ENCODE measurements around the gene MGAT5. TPM values are rescaled to one million over a fixed set of nuclear protein-coding genes. Genes with fewer than 3 reads are reported as not detected.

Gene MGAT5
- total RNA-seq, 1 experiment from 2014 or later: 52.4 TPM

DNA sequence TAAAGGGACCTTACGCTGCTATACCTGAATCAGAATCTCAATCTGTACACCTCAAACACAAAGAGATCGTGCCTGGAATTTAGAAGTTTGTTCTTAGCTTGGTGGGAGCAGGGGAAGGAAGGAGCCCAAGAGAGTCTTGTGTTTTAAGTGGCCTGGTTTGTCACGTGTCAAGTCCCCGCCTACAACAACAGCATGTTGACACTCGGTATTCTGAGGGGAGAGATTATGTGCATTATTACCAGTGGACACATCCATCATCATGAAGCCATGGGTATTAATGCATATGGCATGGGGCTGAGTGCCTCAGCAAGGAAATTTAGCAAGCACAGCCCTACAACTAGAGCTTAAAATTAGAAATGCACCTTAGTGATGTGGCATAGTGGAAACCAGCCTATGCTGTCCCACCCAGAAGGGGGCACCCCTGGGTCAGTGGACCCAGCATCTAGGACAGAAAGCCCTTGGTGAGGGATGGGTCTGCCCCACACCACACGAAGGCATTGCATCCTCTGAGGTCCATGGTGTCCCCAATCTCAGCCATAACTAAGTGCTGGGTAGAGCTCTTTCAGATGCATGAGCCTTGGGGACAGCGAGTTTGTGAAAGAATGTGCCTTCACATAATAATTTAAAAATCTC lies 138.7 kb downstream of the MGAT5 start:
- CTCF ChIA-PET: interaction anchor here (0.6 to 2.7 kb wide), 8 partner anchors 12 to 58 kb away, joined by 3 to 28 read pairs (median 4); no protein-coding TSS in a partner anchor
- H3K27ac Mint-ChIP-seq: peak overlapping the region; percentile 3; the same call in 1 of the 2 replicates
- DNase-seq (ENCODE audit: low spot score): peak; percentile 28
- H3K36me3 Mint-ChIP-seq: no peaks in the 10 kb centered on the region
- POLR2A ChIA-PET: no interaction called here
- H3K27me3 Mint-ChIP-seq (ENCODE audit: low read depth): no peaks in the 10 kb centered on the region
- H3K9me3 Mint-ChIP-seq: no peaks in the 10 kb centered on the region
- ATAC-seq: peak; percentile 85
- TF ChIP-seq, protein P1, sequence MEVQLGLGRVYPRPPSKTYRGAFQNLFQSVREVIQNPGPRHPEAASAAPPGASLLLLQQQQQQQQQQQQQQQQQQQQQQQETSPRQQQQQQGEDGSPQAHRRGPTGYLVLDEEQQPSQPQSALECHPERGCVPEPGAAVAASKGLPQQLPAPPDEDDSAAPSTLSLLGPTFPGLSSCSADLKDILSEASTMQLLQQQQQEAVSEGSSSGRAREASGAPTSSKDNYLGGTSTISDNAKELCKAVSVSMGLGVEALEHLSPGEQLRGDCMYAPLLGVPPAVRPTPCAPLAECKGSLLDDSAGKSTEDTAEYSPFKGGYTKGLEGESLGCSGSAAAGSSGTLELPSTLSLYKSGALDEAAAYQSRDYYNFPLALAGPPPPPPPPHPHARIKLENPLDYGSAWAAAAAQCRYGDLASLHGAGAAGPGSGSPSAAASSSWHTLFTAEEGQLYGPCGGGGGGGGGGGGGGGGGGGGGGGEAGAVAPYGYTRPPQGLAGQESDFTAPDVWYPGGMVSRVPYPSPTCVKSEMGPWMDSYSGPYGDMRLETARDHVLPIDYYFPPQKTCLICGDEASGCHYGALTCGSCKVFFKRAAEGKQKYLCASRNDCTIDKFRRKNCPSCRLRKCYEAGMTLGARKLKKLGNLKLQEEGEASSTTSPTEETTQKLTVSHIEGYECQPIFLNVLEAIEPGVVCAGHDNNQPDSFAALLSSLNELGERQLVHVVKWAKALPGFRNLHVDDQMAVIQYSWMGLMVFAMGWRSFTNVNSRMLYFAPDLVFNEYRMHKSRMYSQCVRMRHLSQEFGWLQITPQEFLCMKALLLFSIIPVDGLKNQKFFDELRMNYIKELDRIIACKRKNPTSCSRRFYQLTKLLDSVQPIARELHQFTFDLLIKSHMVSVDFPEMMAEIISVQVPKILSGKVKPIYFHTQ (CRISPR knock-in tag; IDR thresholded peaks at IDR 0.05): no peak
- TF ChIP-seq, protein P2, sequence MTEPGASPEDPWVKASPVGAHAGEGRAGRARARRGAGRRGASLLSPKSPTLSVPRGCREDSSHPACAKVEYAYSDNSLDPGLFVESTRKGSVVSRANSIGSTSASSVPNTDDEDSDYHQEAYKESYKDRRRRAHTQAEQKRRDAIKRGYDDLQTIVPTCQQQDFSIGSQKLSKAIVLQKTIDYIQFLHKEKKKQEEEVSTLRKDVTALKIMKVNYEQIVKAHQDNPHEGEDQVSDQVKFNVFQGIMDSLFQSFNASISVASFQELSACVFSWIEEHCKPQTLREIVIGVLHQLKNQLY (CRISPR knock-in tag; IDR thresholded peaks at IDR 0.05): no peak
- TF ChIP-seq KAT7 (CRISPR knock-in tag; IDR thresholded peaks at IDR 0.05; ENCODE audit: borderline replicate concordance) (no peak), ELF4 (CRISPR knock-in tag; IDR thresholded peaks at IDR 0.05; ENCODE audit: low read depth) (no peak), ETV6 (CRISPR knock-in tag; IDR thresholded peaks at IDR 0.05) (no peak), NR3C1 (CRISPR knock-in tag; conservative IDR thresholded peaks at IDR 0.05; ENCODE audit: low read depth) (no peak), FOXP1 (CRISPR knock-in tag; IDR thresholded peaks at IDR 0.05; ENCODE audit: borderline replicate concordance) (no peak), NFATC4 (CRISPR knock-in tag; IDR thresholded peaks at IDR 0.05) (no peak)
- TF ChIP-seq, protein P3, sequence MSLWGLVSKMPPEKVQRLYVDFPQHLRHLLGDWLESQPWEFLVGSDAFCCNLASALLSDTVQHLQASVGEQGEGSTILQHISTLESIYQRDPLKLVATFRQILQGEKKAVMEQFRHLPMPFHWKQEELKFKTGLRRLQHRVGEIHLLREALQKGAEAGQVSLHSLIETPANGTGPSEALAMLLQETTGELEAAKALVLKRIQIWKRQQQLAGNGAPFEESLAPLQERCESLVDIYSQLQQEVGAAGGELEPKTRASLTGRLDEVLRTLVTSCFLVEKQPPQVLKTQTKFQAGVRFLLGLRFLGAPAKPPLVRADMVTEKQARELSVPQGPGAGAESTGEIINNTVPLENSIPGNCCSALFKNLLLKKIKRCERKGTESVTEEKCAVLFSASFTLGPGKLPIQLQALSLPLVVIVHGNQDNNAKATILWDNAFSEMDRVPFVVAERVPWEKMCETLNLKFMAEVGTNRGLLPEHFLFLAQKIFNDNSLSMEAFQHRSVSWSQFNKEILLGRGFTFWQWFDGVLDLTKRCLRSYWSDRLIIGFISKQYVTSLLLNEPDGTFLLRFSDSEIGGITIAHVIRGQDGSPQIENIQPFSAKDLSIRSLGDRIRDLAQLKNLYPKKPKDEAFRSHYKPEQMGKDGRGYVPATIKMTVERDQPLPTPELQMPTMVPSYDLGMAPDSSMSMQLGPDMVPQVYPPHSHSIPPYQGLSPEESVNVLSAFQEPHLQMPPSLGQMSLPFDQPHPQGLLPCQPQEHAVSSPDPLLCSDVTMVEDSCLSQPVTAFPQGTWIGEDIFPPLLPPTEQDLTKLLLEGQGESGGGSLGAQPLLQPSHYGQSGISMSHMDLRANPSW (CRISPR knock-in tag; conservative IDR thresholded peaks at IDR 0.05; ENCODE audit: low read depth): no peak
- TF ChIP-seq, protein P4, sequence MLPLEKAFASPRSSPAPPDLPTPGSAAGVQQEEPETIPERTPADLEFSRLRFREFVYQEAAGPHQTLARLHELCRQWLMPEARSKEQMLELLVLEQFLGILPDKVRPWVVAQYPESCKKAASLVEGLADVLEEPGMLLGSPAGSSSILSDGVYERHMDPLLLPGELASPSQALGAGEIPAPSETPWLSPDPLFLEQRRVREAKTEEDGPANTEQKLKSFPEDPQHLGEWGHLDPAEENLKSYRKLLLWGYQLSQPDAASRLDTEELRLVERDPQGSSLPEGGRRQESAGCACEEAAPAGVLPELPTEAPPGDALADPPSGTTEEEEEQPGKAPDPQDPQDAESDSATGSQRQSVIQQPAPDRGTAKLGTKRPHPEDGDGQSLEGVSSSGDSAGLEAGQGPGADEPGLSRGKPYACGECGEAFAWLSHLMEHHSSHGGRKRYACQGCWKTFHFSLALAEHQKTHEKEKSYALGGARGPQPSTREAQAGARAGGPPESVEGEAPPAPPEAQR (CRISPR knock-in tag; IDR thresholded peaks at IDR 0.05): no peak
- TF ChIP-seq, protein P5, sequence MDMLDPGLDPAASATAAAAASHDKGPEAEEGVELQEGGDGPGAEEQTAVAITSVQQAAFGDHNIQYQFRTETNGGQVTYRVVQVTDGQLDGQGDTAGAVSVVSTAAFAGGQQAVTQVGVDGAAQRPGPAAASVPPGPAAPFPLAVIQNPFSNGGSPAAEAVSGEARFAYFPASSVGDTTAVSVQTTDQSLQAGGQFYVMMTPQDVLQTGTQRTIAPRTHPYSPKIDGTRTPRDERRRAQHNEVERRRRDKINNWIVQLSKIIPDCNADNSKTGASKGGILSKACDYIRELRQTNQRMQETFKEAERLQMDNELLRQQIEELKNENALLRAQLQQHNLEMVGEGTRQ (CRISPR knock-in tag; IDR thresholded peaks at IDR 0.05): no peak
- TF ChIP-seq, protein P6, sequence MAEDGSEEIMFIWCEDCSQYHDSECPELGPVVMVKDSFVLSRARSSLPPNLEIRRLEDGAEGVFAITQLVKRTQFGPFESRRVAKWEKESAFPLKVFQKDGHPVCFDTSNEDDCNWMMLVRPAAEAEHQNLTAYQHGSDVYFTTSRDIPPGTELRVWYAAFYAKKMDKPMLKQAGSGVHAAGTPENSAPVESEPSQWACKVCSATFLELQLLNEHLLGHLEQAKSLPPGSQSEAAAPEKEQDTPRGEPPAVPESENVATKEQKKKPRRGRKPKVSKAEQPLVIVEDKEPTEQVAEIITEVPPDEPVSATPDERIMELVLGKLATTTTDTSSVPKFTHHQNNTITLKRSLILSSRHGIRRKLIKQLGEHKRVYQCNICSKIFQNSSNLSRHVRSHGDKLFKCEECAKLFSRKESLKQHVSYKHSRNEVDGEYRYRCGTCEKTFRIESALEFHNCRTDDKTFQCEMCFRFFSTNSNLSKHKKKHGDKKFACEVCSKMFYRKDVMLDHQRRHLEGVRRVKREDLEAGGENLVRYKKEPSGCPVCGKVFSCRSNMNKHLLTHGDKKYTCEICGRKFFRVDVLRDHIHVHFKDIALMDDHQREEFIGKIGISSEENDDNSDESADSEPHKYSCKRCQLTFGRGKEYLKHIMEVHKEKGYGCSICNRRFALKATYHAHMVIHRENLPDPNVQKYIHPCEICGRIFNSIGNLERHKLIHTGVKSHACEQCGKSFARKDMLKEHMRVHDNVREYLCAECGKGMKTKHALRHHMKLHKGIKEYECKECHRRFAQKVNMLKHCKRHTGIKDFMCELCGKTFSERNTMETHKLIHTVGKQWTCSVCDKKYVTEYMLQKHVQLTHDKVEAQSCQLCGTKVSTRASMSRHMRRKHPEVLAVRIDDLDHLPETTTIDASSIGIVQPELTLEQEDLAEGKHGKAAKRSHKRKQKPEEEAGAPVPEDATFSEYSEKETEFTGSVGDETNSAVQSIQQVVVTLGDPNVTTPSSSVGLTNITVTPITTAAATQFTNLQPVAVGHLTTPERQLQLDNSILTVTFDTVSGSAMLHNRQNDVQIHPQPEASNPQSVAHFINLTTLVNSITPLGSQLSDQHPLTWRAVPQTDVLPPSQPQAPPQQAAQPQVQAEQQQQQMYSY (CRISPR knock-in tag; IDR thresholded peaks at IDR 0.05): no peak
- TF ChIP-seq, protein P7, sequence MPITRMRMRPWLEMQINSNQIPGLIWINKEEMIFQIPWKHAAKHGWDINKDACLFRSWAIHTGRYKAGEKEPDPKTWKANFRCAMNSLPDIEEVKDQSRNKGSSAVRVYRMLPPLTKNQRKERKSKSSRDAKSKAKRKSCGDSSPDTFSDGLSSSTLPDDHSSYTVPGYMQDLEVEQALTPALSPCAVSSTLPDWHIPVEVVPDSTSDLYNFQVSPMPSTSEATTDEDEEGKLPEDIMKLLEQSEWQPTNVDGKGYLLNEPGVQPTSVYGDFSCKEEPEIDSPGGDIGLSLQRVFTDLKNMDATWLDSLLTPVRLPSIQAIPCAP (CRISPR knock-in tag; IDR thresholded peaks at IDR 0.05): no peak
- TF ChIP-seq, protein P8, sequence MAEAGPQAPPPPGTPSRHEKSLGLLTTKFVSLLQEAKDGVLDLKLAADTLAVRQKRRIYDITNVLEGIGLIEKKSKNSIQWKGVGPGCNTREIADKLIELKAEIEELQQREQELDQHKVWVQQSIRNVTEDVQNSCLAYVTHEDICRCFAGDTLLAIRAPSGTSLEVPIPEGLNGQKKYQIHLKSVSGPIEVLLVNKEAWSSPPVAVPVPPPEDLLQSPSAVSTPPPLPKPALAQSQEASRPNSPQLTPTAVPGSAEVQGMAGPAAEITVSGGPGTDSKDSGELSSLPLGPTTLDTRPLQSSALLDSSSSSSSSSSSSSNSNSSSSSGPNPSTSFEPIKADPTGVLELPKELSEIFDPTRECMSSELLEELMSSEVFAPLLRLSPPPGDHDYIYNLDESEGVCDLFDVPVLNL (CRISPR knock-in tag; IDR thresholded peaks at IDR 0.05; ENCODE audit: borderline replicate concordance, low read depth): no peak
- H3K4me3 Mint-ChIP-seq: no peak overlapping the region
- no peaks in the 10 kb centered on the region for H3K4me1 Mint-ChIP-seq
